ENCODE data around the gene URAD. TPM values are rescaled to one million over a fixed set of nuclear protein-coding genes. Genes with fewer than 3 reads are reported as not detected.

URAD gene
- total RNA-seq, 2 experiments from 2014 or later: not detected

DNA sequence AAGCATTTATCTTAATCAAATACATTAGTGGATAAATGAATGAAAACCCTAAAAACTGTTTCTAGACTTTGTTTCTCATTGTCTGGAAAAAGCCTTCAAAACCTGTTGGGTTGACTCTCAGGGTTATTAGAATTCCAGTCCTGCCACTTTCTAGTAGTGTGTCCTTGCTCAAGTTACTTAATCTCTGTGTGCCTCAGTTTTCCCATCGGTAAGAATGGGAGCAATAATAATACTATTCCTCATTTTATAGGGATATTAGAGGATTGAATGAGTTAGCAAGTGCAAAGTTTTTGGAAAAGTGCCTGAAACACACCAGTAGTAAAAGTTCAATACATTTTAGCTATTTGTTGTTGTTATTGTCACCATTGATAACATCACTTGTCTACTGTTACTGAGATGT is 2.9 kb downstream of the URAD start:
- Mint-ChIP-seq H3K4me3 (no peak overlapping the region), H3K36me3 (ENCODE audit: low read depth) (no peaks in the 10 kb centered on the region), H3K27ac (no peak overlapping the region), H3K4me1 (ENCODE audit: low read depth) (no peaks in the 10 kb centered on the region), H3K9me3 (no peaks in the 10 kb centered on the region), H3K27me3 (ENCODE audit: low read depth) (peaks cover 38% of the 10 kb centered on the region)
- intact Hi-C loops (cut with micrococcal nuclease): loop anchor here (10.0 kb wide), 1 partner anchor 1001 kb away; no protein-coding TSS in a partner anchor
- DNase-seq: no peak
- CTCF ChIA-PET: interaction anchor here (1.2 to 12.5 kb wide), 6 partner anchors 8 to 623 kb away, joined by 3 to 189 read pairs (median 7); no protein-coding TSS in a partner anchor

DNA sequence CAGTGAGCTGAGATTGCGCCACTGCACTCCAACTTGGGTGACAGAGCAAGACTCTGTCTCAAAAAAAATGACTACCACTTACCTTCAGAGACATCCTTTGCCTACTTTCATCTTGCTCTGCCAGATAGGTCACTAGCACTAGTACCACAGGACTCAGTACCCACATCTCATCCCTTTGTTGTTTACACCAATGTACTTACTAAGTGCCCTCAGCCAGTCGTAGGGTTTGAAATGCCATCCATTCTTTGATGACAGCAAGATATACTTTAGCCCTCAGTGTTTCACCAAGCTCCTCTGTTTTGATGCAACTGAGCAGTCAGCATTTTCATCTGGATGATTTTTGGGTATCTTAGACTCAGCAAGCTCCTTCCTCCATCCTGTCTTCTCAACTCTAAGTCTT is 6.1 kb downstream of the URAD start:
- intact Hi-C loops (cut with micrococcal nuclease): loop anchor here (10.0 kb wide), 1 partner anchor 998 kb away; no protein-coding TSS in a partner anchor
- Mint-ChIP-seq H3K9me3 (no peaks in the 10 kb centered on the region), H3K27ac (no peak overlapping the region), H3K4me3 (no peak overlapping the region), H3K4me1 (ENCODE audit: low read depth) (peaks cover 19% of the 10 kb centered on the region), H3K36me3 (ENCODE audit: low read depth) (no peaks in the 10 kb centered on the region), H3K27me3 (ENCODE audit: low read depth) (peaks cover 56% of the 10 kb centered on the region)
- CTCF ChIA-PET: interaction anchor here (0.6 to 12.5 kb wide), 10 partner anchors 16 to 607 kb away, joined by 3 to 189 read pairs (median 4); no protein-coding TSS in a partner anchor
- DNase-seq: no peak

- H3K4me1 Mint-ChIP-seq (ENCODE audit: low read depth): peaks cover 19% of the 10 kb centered on the region
- DNase-seq: no peak
- CTCF ChIA-PET: interaction anchor here (0.6 to 12.5 kb wide), 4 partner anchors 22 to 974 kb away, joined by 3 to 189 read pairs (median 3); no protein-coding TSS in a partner anchor
- peaks cover 60% of the 10 kb centered on the region for H3K27me3 Mint-ChIP-seq (ENCODE audit: low read depth)
- H3K36me3 Mint-ChIP-seq (ENCODE audit: low read depth): no peaks in the 10 kb centered on the region
- no peaks in the 10 kb centered on the region for H3K9me3 Mint-ChIP-seq
- intact Hi-C loops (cut with micrococcal nuclease): loop anchor here (10.0 kb wide), 1 partner anchor 996 kb away; no protein-coding TSS in a partner anchor
- H3K27ac Mint-ChIP-seq: no peak overlapping the region
- no peak overlapping the region for H3K4me3 Mint-ChIP-seq
Observed at GRCh38 chr13:27981006-27981708, 7.3 kb downstream of the URAD start.

DNA sequence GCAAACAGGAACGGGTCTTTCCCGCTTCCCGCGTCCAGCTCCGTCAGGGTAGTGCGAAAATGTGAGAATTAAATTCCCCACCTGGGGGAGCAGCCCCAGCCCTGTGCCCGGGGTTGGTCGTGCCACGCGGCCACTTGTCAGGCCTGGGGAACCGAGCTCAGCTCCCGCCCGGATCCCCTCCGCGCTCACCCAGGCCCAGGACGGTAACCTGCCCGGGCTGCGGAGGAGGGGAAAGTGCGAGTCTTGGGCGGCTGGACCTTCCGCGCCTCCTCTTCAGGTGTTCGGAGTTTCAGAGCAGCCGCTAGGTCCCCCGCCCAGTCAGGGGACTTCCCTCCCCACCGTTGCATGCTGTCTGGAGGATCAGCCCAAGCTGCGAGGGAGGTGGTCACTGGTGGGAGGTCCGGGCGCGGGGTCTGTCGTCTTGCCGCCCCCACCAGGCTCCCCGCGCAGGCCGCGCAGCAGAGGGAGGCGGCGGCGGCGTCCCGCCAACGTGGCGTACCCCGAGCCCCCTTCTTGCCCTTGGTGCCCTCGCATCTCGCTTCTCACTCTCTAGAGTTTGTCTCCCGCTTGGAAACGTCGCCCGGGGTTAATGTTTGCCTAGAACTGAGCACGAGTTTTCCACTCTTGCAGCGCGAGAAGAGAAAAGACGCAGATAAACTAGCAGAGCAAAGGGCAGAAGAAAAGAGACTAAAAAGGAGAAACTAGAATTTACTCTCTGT is 8.1 kb downstream of the URAD start:
- H3K36me3 Mint-ChIP-seq (ENCODE audit: low read depth): no peaks in the 10 kb centered on the region
- intact Hi-C loops (cut with micrococcal nuclease): loop anchor here (10.0 kb wide), 1 partner anchor 996 kb away; no protein-coding TSS in a partner anchor
- DNase-seq: no peak
- CTCF ChIA-PET: interaction anchor here (0.6 to 12.5 kb wide), 4 partner anchors 21 to 973 kb away, joined by 3 to 189 read pairs (median 3); no protein-coding TSS in a partner anchor
- H3K4me3 Mint-ChIP-seq: no peak overlapping the region
- peaks cover 66% of the 10 kb centered on the region for H3K27me3 Mint-ChIP-seq (ENCODE audit: low read depth)
- H3K4me1 Mint-ChIP-seq (ENCODE audit: low read depth): peaks cover 24% of the 10 kb centered on the region
- no peaks in the 10 kb centered on the region for H3K9me3 Mint-ChIP-seq
- no peak overlapping the region for H3K27ac Mint-ChIP-seq

GRCh38 chr13:27979765-27980279 is 8.7 kb downstream of the URAD start:
- Mint-ChIP-seq H3K36me3 (ENCODE audit: low read depth) (no peaks in the 10 kb centered on the region), H3K27me3 (ENCODE audit: low read depth) (peaks cover 72% of the 10 kb centered on the region), H3K4me1 (ENCODE audit: low read depth) (peaks cover 27% of the 10 kb centered on the region), H3K27ac (no peak overlapping the region), H3K4me3 (no peak overlapping the region), H3K9me3 (no peaks in the 10 kb centered on the region)
- intact Hi-C loops (cut with micrococcal nuclease): loop anchor here (10.0 kb wide), 1 partner anchor 995 kb away; no protein-coding TSS in a partner anchor
- CTCF ChIA-PET: interaction anchor here (1.6 to 12.5 kb wide), 2 partner anchors 21 to 151 kb away, joined by 3 to 189 read pairs; no protein-coding TSS in a partner anchor
- no peak for DNase-seq

DNA sequence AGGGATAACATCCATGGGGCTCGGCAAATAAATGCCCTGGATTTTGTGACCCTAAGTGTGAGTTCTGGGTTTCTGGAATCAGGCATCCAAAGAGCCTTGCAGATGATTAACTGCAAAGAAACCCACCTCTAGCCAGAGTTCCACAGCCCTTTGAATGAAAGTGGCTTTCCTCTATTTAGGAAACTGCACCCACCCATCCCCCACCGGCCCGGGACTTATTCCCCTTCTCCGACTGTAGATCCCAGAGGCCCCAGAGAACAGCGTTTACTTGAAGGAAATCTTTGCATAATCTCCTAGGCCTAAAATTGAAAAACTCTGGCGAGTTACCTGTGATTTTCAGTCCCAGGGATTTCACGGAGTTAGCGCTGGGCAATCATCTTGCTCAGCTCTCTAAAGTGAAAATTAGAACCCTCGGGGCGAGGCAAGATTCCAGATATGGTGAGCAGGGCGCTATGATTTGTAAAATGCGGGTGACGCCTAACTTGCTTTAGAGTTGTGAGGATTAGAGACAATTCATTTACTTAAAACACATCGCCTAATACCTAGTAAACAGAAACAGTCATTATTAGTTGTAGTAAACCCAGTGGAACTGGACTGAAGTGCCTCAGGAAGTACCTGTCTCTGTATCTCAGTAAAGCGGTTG is 9.4 kb downstream of the URAD start:
- no peak for DNase-seq
- CTCF ChIA-PET: interaction anchor here (1.0 to 12.5 kb wide), 2 partner anchors 9 to 151 kb away, joined by 3 to 189 read pairs; no protein-coding TSS in a partner anchor
- Mint-ChIP-seq H3K9me3 (no peaks in the 10 kb centered on the region), H3K4me1 (ENCODE audit: low read depth) (peaks cover 27% of the 10 kb centered on the region), H3K36me3 (ENCODE audit: low read depth) (no peaks in the 10 kb centered on the region), H3K27ac (no peak overlapping the region), H3K4me3 (no peak overlapping the region), H3K27me3 (ENCODE audit: low read depth) (peaks cover 76% of the 10 kb centered on the region)
- intact Hi-C loops (cut with micrococcal nuclease): no loop called here

- peaks cover 77% of the 10 kb centered on the region for H3K27me3 Mint-ChIP-seq (ENCODE audit: low read depth)
- CTCF ChIA-PET: interaction anchor here (1.0 to 12.5 kb wide), 2 partner anchors 10 to 150 kb away, joined by 3 to 189 read pairs; no protein-coding TSS in a partner anchor
- no peaks in the 10 kb centered on the region for H3K9me3 Mint-ChIP-seq
- H3K4me3 Mint-ChIP-seq: no peak overlapping the region
- H3K4me1 Mint-ChIP-seq (ENCODE audit: low read depth): peaks cover 27% of the 10 kb centered on the region
- H3K36me3 Mint-ChIP-seq (ENCODE audit: low read depth): no peaks in the 10 kb centered on the region
- H3K27ac Mint-ChIP-seq: no peak overlapping the region
- no peak for DNase-seq
- intact Hi-C loops (cut with micrococcal nuclease): no loop called here
Observed at GRCh38 chr13:27978301-27978968, 10.1 kb downstream of the URAD start.

DNA sequence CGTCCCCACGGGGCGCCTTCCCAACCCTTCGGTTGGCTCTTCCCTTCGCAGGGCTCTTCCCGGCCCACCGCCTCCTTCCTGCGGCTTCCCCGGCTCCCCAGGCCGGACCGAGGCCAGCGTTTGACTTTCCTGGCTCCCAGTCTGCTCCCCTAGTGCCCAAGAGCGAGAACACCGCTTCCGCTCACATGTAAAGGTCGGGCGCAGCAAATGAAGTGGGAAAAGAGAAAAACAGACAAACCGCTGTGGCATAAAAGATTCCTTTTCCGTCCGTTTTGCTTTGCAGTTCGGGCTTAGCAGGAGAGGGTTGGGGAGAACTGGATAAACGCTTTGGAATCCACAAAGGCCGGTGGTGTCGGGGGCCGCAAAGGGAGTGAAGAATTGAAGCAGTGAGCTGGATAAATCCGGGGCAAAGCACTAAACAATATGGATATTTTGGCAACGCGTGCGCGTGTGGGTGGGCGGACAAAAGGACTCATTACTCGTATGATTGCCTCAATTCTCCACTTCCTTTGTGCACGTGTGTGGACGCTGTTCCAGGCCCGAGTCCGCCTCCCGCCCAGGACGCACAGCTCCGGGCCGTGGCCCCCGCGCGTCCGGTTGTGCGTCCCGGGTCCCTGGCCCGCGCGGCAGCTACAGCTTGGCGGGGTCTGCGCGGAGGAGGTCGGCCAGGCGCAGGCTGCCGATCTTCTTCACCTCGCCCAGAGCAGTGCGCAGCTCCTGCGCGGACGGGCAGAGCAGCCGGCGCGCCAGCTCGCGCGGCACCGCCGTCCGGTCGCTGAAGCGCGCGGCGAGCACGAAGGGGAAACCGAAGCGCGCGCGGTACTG is 10.8 kb downstream of the URAD start:
- CTCF ChIA-PET: interaction anchor here (12.5 kb wide), 1 partner anchor 149 kb away, joined by 189 read pairs; no protein-coding TSS in a partner anchor
- H3K4me3 Mint-ChIP-seq: peak overlapping the region; percentile 30
- H3K27ac Mint-ChIP-seq: no peak overlapping the region
- H3K9me3 Mint-ChIP-seq: no peaks in the 10 kb centered on the region
- H3K27me3 Mint-ChIP-seq (ENCODE audit: low read depth): peaks cover 76% of the 10 kb centered on the region
- DNase-seq: no peak
- intact Hi-C loops (cut with micrococcal nuclease): no loop called here
- peaks cover 27% of the 10 kb centered on the region for H3K4me1 Mint-ChIP-seq (ENCODE audit: low read depth)
- no peaks in the 10 kb centered on the region for H3K36me3 Mint-ChIP-seq (ENCODE audit: low read depth)

DNA sequence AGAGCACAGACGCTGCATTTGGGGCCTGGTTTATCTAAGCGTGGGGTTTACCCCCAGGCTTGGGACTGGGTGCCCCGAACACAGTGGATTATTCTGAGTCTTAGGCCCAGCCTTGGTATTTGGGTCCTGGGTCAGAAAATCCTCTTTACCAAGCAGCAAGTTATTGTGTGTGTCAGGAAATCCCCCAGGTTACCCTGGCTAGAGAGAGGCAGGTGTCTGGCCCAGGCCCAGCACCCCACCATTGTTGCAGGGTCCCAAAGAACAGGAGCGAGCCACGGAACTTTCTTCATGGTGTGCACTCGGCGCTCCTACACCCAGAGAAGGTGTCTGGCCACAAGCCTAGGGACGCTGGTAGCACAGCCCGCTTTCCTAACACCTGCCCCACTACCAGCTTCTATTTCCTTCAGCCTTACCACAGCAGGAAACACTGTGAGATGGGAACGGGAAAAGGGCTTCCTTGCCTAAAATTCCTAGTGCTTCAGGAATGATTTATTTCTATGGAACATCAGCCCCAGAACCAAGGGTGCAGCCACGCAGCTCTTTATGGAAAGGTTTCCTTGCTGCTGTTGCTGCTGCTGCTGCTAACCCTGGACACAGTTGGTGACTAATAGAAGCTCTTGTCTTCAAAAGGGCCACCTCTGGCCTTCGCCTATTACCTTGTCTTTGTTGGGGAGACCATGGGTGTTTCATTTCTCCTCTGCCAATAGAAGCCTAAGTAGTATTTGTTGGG is 12.0 kb downstream of the URAD start:
- H3K4me3 Mint-ChIP-seq: no peak overlapping the region
- intact Hi-C loops (cut with micrococcal nuclease): no loop called here
- CTCF ChIA-PET: interaction anchor here (0.6 to 12.5 kb wide), 5 partner anchors 8 to 148 kb away, joined by 3 to 189 read pairs (median 4); partner anchors contain the start of gene PDX1
- H3K36me3 Mint-ChIP-seq (ENCODE audit: low read depth): no peaks in the 10 kb centered on the region
- H3K27ac Mint-ChIP-seq: no peak overlapping the region
- H3K9me3 Mint-ChIP-seq: no peaks in the 10 kb centered on the region
- H3K27me3 Mint-ChIP-seq (ENCODE audit: low read depth): peaks cover 74% of the 10 kb centered on the region
- H3K4me1 Mint-ChIP-seq (ENCODE audit: low read depth): peaks cover 27% of the 10 kb centered on the region
- DNase-seq: no peak
